Loucy (cell line): ENCODE results near the gene ALOX12B.

Experiments used
- H2AFZ ChIP-seq: fragments of 200-600 bp; sonication (generic); 2 replicates; pipeline ENCODE4 v1.6.0; 2016; ENCODE audit warnings: antibody characterized with exemption, mild to moderate bottlenecking, low read length, moderate library complexity
- H3F3A ChIP-seq: fragments of 200-600 bp; 2 replicates; pipeline ENCODE4 v1.6.0; 2016; ENCODE audit warnings: antibody characterized with exemption, low read depth, mild to moderate bottlenecking
- H3K27me3 ChIP-seq: fragments of 200-600 bp; sonication (generic); 2 replicates; pipeline ENCODE4 v1.6.1; 2014; ENCODE audit warnings: low read length, mild to moderate bottlenecking; ENCODE audit not compliant: insufficient read depth, poor library complexity, severe bottlenecking
- H3K36me3 ChIP-seq: fragments of 200-600 bp; sonication (generic); 2 replicates; pipeline ENCODE4 v1.6.1; 2016; ENCODE audit warnings: low read length; ENCODE audit not compliant: insufficient read depth
- H3K4me1 ChIP-seq: fragments of 200-600 bp; sonication (generic); 2 replicates; pipeline ENCODE4 v1.5.1; 2014; ENCODE audit warnings: low read length, mild to moderate bottlenecking; ENCODE audit not compliant: insufficient read depth, poor library complexity, severe bottlenecking
- H3K4me2 ChIP-seq: fragments of 200-600 bp; sonication (generic); 2 replicates; pipeline ENCODE4 v1.6.0; 2014; ENCODE audit warnings: antibody characterized with exemption, low read length, low read depth, mild to moderate bottlenecking; ENCODE audit not compliant: poor library complexity, severe bottlenecking
- H3K4me3 ChIP-seq: fragments of 200-600 bp; sonication (generic); 2 replicates; pipeline ENCODE4 v1.5.1; 2014; ENCODE audit warnings: low read length, mild to moderate bottlenecking, mixed read lengths; ENCODE audit not compliant: poor library complexity, severe bottlenecking
- H3K79me2 ChIP-seq: fragments of 200-600 bp; sonication (generic); 2 replicates; pipeline ENCODE4 v1.6.1; 2014; ENCODE audit warnings: low read length; ENCODE audit not compliant: insufficient read depth
- H3K9ac ChIP-seq: fragments of 200-600 bp; sonication (generic); 2 replicates; pipeline ENCODE4 v1.6.0; 2014; ENCODE audit warnings: mild to moderate bottlenecking, low read depth, low read length, moderate library complexity; ENCODE audit not compliant: poor library complexity, severe bottlenecking
- H3K9me2 ChIP-seq: fragments of 200-600 bp; sonication (generic); replicated peaks from 2 replicates; pipeline ENCODE4 v1.6.1; 2016; ENCODE audit warnings: low read depth, low read length, mixed read lengths
- H3K9me3 ChIP-seq: fragments of 200-600 bp; sonication (generic); 2 replicates; pipeline ENCODE4 v1.6.1; 2014; ENCODE audit warnings: mild to moderate bottlenecking, antibody characterized with exemption, low read length, low read depth; ENCODE audit not compliant: insufficient read depth
- H4K20me1 ChIP-seq: fragments of 200-600 bp; sonication (generic); 2 replicates; pipeline ENCODE4 v1.6.0; 2014; ENCODE audit warnings: antibody characterized with exemption, low read length, mild to moderate bottlenecking; ENCODE audit not compliant: insufficient read depth, poor library complexity, severe bottlenecking
- EZH2phosphoT487 ChIP-seq: fragments of 200-600 bp; IDR thresholded peaks from 2 replicates; pipeline ENCODE4 v1.6.1; 2018; ENCODE audit warnings: antibody characterized with exemption, mild to moderate bottlenecking, moderate library complexity, borderline replicate concordance
- TF ChIP-seq, protein P1 (sequence below): fragments of 200-600 bp; sonication (generic); conservative IDR thresholded peaks from 2 replicates; pipeline ENCODE4 v1.5.1; 2014; ENCODE audit warnings: mild to moderate bottlenecking, antibody characterized with exemption, low read length

Gene ALOX12B

GRCh38 chr17:8068736-8069586 lies 18.6 kb downstream of the ALOX12B start:
- Histone ChIP-seq H2AFZ (no peak overlapping the region), H3K9ac (no peak overlapping the region), H3F3A (no peaks in the 10 kb centered on the region), H3K9me3 (no peaks in the 10 kb centered on the region), H3K27me3 (peaks cover under 1% of the 10 kb centered on the region), H3K4me1 (no peaks in the 10 kb centered on the region), H3K4me3 (no peak overlapping the region), H3K4me2 (no peak overlapping the region), H3K36me3 (no peaks in the 10 kb centered on the region), H4K20me1 (no peaks in the 10 kb centered on the region), H3K9me2 (no peaks in the 10 kb centered on the region), H3K79me2 (no peaks in the 10 kb centered on the region)
- TF ChIP-seq EZH2phosphoT487 = no peak
- TF ChIP-seq, protein P1, sequence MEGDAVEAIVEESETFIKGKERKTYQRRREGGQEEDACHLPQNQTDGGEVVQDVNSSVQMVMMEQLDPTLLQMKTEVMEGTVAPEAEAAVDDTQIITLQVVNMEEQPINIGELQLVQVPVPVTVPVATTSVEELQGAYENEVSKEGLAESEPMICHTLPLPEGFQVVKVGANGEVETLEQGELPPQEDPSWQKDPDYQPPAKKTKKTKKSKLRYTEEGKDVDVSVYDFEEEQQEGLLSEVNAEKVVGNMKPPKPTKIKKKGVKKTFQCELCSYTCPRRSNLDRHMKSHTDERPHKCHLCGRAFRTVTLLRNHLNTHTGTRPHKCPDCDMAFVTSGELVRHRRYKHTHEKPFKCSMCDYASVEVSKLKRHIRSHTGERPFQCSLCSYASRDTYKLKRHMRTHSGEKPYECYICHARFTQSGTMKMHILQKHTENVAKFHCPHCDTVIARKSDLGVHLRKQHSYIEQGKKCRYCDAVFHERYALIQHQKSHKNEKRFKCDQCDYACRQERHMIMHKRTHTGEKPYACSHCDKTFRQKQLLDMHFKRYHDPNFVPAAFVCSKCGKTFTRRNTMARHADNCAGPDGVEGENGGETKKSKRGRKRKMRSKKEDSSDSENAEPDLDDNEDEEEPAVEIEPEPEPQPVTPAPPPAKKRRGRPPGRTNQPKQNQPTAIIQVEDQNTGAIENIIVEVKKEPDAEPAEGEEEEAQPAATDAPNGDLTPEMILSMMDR = no peak

DNA sequence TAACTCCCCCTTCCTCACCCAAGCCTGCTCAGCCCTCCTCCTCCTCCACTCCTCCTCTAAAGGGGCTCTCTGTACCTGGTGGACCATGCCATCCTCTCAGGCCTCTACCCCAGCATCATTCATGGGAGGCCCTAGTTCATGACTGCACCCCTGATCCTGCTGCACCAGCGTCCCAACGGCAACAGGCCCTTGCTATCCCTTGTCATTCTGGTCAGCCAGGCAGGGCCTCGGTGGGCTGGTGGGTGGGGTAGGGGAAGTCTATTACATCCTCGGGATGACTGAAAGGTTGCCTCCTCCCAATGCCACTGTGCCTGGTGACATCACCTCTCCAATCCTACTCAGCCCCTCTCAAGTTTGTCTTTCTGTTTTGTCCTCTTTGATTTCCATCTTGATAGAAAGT lies 19.7 kb downstream of the ALOX12B start:
- no peak for TF ChIP-seq EZH2phosphoT487
- TF ChIP-seq, protein P1 = no peak

DNA sequence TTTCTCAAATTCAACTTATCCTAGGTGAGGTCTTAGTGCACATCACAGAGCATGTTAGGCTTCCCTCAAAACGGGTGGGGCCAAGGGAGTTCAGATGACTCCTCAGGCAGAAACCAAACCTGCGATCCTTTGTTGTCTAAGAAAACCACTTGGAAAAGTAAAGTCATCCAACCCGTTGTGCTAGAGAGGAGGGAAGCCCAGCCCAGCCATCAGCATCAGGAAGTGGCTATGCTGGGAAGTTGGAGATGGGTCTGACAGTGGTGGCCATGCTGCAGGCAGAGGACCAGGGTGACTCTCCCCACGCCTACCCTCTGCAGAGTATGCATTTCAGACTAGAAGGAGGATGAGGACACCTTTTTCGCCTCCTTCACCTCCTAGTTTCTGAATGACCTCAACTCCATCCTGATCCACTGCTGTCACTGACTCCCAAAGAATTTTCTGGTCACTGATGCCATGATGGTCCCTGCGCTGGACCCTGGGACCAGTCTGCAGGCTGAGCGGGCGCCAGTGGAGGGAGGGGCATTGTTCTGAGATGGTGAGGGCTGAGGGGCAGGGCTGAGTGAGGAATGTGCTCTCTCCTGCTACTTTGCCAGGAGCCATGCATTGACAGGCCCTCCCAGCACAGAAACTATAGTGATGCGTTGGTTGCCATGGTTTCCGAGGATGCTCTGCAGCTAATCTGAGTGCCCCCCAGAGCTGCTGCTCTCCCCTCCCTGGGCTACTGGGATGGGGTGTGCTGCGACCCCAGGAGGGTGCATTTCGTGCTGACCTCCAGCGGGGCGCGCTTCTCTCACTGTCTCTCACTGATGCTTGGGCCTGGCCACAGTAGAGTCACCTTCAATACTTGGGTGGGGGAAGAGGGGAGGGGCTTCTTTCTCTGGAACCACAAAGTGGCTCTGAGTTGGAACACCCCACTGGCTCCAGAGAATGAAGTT lies 20.4 kb downstream of the ALOX12B start:
- no peaks in the 10 kb centered on the region for H3K79me2 ChIP-seq
- no peak overlapping the region for H2AFZ ChIP-seq
- H3F3A ChIP-seq = no peaks in the 10 kb centered on the region
- H3K9me2 ChIP-seq = no peaks in the 10 kb centered on the region
- no peaks in the 10 kb centered on the region for H3K4me1 ChIP-seq
- H3K27me3 ChIP-seq = no peaks in the 10 kb centered on the region
- H3K9me3 ChIP-seq = no peaks in the 10 kb centered on the region
- no peak overlapping the region for H3K4me2 ChIP-seq
- no peak for TF ChIP-seq EZH2phosphoT487
- TF ChIP-seq, protein P1 = no peak
- no peak overlapping the region for H3K4me3 ChIP-seq
- no peak overlapping the region for H3K9ac ChIP-seq
- no peaks in the 10 kb centered on the region for H3K36me3 ChIP-seq
- H4K20me1 ChIP-seq = no peaks in the 10 kb centered on the region

More for the DNA sequence above, 19.7 kb downstream of the ALOX12B start:
- H3K9me2 ChIP-seq = no peaks in the 10 kb centered on the region
- no peaks in the 10 kb centered on the region for H3K79me2 ChIP-seq
- H3K4me2 ChIP-seq = no peak overlapping the region
- H3K9me3 ChIP-seq = no peaks in the 10 kb centered on the region
- H3K4me1 ChIP-seq = no peaks in the 10 kb centered on the region
- no peak overlapping the region for H3K4me3 ChIP-seq
- no peaks in the 10 kb centered on the region for H3K27me3 ChIP-seq
- H3K9ac ChIP-seq = no peak overlapping the region
- no peaks in the 10 kb centered on the region for H3F3A ChIP-seq
- no peak overlapping the region for H2AFZ ChIP-seq
- H3K36me3 ChIP-seq = no peaks in the 10 kb centered on the region
- H4K20me1 ChIP-seq = no peaks in the 10 kb centered on the region
